Measurements from ENCODE around the gene TENT5C. TPM values are rescaled to one million over a fixed set of nuclear protein-coding genes. Genes with fewer than 3 reads are reported as not detected.

The TENT5C gene
- total RNA-seq, 1 donor from 2014 or later = 59.3 TPM

DNA sequence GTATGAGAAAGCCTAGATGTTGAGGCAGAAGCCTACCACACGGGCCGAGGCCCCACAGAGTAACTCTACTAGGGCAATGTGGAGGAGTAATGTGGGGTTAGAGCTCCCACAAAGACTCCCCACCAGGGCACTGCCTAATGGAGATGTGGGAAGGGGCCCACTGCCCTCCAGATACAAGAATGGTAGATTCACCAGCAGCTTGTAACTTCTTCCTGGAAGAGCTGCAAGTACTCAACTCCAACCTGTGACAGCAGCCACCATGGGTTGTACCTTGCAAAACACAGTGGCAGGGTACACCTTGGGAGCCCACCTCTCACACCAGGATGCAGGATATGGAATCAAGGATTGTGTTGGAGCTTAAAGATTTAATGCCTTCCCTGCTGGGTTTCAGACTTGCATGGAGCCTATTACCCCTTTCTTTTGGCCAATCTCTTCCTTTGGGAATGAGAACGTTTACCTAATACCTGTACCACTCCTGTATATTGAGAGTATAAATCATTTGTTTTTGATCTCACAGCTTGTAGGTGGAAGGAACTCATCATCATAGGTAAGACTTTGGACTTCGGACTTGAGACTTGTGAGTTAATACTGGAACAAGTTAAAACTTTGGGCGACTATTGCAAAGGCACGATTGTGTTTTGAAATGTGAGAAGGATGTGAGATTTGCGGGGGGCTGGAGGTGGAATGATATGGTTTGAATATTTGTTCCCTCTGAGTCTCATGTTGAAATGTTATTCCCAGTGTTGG, 57.5 kb downstream of the TENT5C start:
- CTCF ChIA-PET = interaction anchor here (0.9 to 3.6 kb wide), 4 partner anchors 11 to 129 kb away, joined by 3 to 15 read pairs (median 3); no protein-coding TSS in a partner anchor
- H3K36me3 Mint-ChIP-seq (ENCODE audit: low read depth) = no peaks in the 10 kb centered on the region
- ATAC-seq (ENCODE audit: low read depth) (no peak), DNase-seq (no peak)
- no peaks in the 10 kb centered on the region for H3K27me3 Mint-ChIP-seq
- H3K4me1 Mint-ChIP-seq = peaks cover 93% of the 10 kb centered on the region
- POLR2A ChIA-PET = interaction anchor here (4.2 to 38.9 kb wide), 2 partner anchors 10 to 39 kb away, joined by 106 to 1269 read pairs; partner anchors contain the start of gene TENT5C
- intact Hi-C loops (cut with micrococcal nuclease) = loop anchor here (5.0 kb wide), 3 partner anchors 1091 to 1291 kb away; partner anchors contain the start of genes ATP1A1 and CD58
- H3K9me3 Mint-ChIP-seq = peaks cover 3% of the 10 kb centered on the region
- peak overlapping the region; percentile 44 for H3K4me3 Mint-ChIP-seq
- TF ChIP-seq, protein P1, sequence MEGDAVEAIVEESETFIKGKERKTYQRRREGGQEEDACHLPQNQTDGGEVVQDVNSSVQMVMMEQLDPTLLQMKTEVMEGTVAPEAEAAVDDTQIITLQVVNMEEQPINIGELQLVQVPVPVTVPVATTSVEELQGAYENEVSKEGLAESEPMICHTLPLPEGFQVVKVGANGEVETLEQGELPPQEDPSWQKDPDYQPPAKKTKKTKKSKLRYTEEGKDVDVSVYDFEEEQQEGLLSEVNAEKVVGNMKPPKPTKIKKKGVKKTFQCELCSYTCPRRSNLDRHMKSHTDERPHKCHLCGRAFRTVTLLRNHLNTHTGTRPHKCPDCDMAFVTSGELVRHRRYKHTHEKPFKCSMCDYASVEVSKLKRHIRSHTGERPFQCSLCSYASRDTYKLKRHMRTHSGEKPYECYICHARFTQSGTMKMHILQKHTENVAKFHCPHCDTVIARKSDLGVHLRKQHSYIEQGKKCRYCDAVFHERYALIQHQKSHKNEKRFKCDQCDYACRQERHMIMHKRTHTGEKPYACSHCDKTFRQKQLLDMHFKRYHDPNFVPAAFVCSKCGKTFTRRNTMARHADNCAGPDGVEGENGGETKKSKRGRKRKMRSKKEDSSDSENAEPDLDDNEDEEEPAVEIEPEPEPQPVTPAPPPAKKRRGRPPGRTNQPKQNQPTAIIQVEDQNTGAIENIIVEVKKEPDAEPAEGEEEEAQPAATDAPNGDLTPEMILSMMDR (IDR thresholded peaks at IDR 0.05) = no peak
- peak overlapping the region; percentile 93 for H3K27ac Mint-ChIP-seq

DNA sequence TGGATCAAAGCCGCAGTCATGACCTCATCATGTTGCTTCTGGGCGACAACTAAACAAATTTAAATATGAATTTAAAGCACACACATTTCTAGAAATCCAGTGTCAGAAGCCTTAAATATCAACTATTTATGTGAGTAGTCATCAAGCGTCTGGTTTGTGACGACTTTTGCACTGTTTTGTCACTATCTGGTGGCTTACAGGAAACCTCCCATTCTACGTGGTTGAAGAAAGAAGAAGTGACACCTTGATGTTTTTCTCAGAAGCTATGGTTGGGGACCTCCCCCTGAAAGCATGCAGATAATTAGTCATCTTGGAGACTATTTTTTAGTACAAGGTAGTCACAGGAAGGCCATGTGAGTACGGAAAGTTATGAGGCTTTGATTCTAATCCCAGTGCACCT, 58.5 kb downstream of the TENT5C start:
- CTCF ChIA-PET = interaction anchor here (0.9 to 3.6 kb wide), 7 partner anchors 9 to 130 kb away, joined by 3 to 15 read pairs (median 3); no protein-coding TSS in a partner anchor
- Mint-ChIP-seq H3K27me3 (no peaks in the 10 kb centered on the region), H3K9me3 (peaks cover 3% of the 10 kb centered on the region), H3K4me3 (peak overlapping the region; percentile 44), H3K36me3 (ENCODE audit: low read depth) (no peaks in the 10 kb centered on the region), H3K27ac (peak overlapping the region; percentile 93), H3K4me1 (peaks cover 83% of the 10 kb centered on the region)
- ATAC-seq (ENCODE audit: low read depth) (peak; percentile 87), DNase-seq (no peak)
- POLR2A ChIA-PET = interaction anchor here (0.8 to 38.9 kb wide), 6 partner anchors 9 to 297 kb away, joined by 4 to 1269 read pairs (median 10); partner anchors contain the start of genes MAN1A2 and TENT5C
- intact Hi-C loops (cut with micrococcal nuclease) = loop anchor here (1.0 to 5.0 kb wide), 7 partner anchors 10 to 1292 kb away; partner anchors contain the start of genes ATP1A1, CD58 and MAN1A2
- TF ChIP-seq, protein P1 (IDR thresholded peaks at IDR 0.05) = no peak

DNA sequence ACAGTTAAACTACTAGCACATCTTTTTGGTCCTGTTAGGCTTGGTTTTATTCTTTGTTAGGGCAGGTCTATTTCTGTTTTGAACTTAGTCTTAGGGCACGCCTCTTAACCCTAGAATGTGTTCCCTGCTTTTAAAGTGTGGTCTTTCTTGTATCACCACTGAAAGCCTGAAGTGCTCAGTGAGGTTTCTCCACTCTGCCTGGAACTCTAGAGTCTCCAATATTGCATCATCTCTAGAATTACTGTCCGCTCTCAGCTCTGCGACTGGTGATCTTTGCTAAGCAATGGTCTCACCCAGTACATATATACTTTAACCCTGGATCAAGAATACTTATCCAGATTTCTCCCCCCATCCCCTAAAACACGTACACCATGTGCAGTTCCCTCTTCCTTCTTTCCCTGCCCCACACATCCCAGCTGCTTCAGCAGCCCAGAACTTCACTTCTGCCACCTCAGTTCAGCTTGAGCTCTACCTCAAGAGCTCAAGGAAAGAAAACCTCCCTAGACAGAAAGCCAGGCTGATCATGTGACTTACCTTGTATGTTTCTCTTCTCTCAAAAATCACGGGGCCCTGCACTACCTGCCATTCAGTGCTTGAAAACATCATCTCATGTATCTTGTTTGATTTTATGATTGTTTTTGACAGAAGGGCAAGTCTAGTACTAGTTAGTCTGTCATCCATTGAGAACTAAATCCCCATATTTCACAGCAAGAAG, 59.9 kb downstream of the TENT5C start:
- Mint-ChIP-seq H3K9me3 (peaks cover 3% of the 10 kb centered on the region), H3K4me3 (peak overlapping the region; percentile 44), H3K27me3 (no peaks in the 10 kb centered on the region), H3K4me1 (peaks cover 83% of the 10 kb centered on the region), H3K27ac (peak overlapping the region; percentile 93), H3K36me3 (ENCODE audit: low read depth) (no peaks in the 10 kb centered on the region)
- DNase-seq (no peak), ATAC-seq (ENCODE audit: low read depth) (no peak)
- ChIA-PET POLR2A (interaction anchor here (0.7 to 38.9 kb wide), 5 partner anchors 9 to 93 kb away, joined by 3 to 1269 read pairs (median 13); partner anchors contain the start of gene TENT5C), CTCF (interaction anchor here (0.7 to 3.6 kb wide), 6 partner anchors 9 to 131 kb away, joined by 3 to 15 read pairs (median 5); no protein-coding TSS in a partner anchor)
- intact Hi-C loops (cut with micrococcal nuclease) = loop anchor here (2.0 kb wide), 1 partner anchor 299 kb away; the partner anchor contains the start of gene MAN1A2
- TF ChIP-seq, protein P1 (IDR thresholded peaks at IDR 0.05) = no peak

DNA sequence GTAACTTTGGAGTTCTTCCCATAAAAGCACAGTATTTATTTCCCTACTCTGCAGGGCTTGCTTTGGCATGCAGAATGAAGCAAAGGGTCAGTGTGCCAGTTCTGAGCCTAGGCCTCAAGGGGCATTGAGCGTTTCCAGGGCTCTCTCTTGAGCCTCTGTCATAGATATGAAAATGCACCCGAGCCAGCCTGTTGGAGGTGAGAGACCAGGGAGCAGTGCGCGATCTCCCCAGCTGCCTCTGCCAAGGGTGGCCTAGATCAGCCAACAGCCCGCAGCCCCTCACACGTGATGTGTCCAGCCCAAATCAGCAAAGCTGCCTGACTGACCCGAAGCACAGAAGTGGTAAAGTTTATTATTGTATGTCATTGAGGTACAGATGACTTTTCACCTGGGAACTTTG, 63.7 kb downstream of the TENT5C start:
- Mint-ChIP-seq H3K36me3 (ENCODE audit: low read depth) (no peaks in the 10 kb centered on the region), H3K9me3 (no peaks in the 10 kb centered on the region), H3K4me1 (peaks cover 84% of the 10 kb centered on the region), H3K27me3 (no peaks in the 10 kb centered on the region), H3K27ac (peak overlapping the region; percentile 35), H3K4me3 (no peak overlapping the region)
- no peak for DNase-seq
- ChIA-PET CTCF (interaction anchor here (0.6 to 9.0 kb wide), 4 partner anchors 61 to 133 kb away, joined by 3 to 211 read pairs (median 33); partner anchors contain the start of gene TENT5C), POLR2A (interaction anchor here (0.7 to 38.9 kb wide), 6 partner anchors 10 to 134 kb away, joined by 3 to 1269 read pairs (median 13); partner anchors contain the start of gene TENT5C)
- TF ChIP-seq, protein P1 (IDR thresholded peaks at IDR 0.05) = no peak
- ATAC-seq (ENCODE audit: low read depth) = no peak
- intact Hi-C loops (cut with micrococcal nuclease) = no loop called here

Measured in activated B cell treated with CpG ODN at 0.5 μM for 24 hours (primary cell).